ENCODE results near the gene LIPK. TPM values are rescaled to one million over a fixed set of nuclear protein-coding genes. Genes with fewer than 3 reads are reported as not detected.
A peak's percentile ranks its signal among the peaks of the same experiment; 100 is the strongest.
"Not testable (repeated sequence)": the region's sequence is repeated elsewhere in the genome, so short reads cannot be mapped to it uniquely, and the experiment has no call there.

Gene LIPK
- total RNA-seq, 1 donor from 2014 or later, result not detected

DNA sequence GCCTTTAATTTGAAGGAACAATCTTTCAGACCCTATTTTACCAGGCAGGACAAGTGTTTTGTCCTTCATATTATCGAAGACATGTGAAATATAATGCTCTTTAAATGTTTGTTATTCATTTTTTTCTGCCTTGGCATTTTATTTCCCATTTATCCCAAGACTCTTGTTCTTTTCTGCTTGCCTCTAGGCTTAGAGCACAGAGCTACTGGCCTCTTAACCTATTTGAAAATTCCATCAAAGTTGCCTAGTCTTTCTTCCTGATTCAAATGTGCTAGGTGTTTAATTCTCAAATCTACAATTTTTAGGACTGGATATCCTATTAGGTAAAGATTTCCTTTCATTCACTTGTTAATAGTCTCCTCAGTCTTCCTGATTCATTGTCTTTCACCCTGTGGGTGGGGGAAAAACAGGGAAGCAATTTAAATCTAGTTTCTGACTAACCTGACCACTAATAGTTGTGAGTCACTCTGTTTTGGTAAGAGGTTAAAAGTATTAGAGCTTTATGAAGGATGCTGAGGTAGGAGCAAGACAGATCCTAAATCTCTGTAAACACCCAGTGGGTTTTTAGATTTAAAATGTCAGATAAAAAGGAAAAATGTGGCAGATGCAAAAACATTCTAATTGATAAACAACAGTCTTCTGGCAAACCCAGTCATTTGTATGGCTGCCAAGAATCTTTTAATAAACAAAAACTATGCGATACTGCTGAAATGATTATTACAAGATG, 1.5 kb downstream of the LIPK start:
- Histone ChIP-seq H3K36me3 (ENCODE audit: control insufficient read depth, insufficient read depth, low read length) (no peaks in the 10 kb centered on the region), H3K4me3 (ENCODE audit: low read depth, low read length) (no peak overlapping the region), H3K27me3 (ENCODE audit: control insufficient read depth, insufficient read depth, low read length) (no peaks in the 10 kb centered on the region)
- DNase-seq (ENCODE audit: low read depth), result peak; percentile 87
- TF ChIP-seq, protein P1, sequence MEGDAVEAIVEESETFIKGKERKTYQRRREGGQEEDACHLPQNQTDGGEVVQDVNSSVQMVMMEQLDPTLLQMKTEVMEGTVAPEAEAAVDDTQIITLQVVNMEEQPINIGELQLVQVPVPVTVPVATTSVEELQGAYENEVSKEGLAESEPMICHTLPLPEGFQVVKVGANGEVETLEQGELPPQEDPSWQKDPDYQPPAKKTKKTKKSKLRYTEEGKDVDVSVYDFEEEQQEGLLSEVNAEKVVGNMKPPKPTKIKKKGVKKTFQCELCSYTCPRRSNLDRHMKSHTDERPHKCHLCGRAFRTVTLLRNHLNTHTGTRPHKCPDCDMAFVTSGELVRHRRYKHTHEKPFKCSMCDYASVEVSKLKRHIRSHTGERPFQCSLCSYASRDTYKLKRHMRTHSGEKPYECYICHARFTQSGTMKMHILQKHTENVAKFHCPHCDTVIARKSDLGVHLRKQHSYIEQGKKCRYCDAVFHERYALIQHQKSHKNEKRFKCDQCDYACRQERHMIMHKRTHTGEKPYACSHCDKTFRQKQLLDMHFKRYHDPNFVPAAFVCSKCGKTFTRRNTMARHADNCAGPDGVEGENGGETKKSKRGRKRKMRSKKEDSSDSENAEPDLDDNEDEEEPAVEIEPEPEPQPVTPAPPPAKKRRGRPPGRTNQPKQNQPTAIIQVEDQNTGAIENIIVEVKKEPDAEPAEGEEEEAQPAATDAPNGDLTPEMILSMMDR (IDR thresholded peaks at IDR 0.05; ENCODE audit: insufficient read depth, low read length, poor library complexity, severe bottlenecking), result no peak

DNA sequence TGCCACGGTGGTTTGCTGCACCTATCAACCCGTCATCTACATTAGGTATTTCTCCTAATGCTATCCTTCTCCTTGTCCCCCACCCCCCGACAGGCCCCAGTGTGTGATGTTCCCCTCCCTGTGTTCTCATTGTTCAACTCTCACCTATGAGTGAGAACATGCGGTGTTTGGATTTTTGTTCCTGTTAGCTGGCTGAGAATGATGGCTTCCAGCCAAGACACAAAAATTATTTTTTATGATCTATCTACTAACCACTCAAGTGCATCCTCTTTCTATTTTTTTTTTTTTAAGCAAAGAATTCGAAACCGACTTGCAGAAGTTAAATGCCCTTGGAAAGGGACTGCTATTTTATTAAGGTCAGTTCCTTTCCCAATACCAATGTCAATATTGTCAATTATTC, 3.3 kb downstream of the LIPK start:
- H3K27me3 ChIP-seq (ENCODE audit: control insufficient read depth, insufficient read depth, low read length); H3K36me3 ChIP-seq (ENCODE audit: control insufficient read depth, insufficient read depth, low read length); H3K4me3 ChIP-seq (ENCODE audit: low read depth, low read length); DNase-seq (ENCODE audit: low read depth): not testable (repeated sequence)

DNA sequence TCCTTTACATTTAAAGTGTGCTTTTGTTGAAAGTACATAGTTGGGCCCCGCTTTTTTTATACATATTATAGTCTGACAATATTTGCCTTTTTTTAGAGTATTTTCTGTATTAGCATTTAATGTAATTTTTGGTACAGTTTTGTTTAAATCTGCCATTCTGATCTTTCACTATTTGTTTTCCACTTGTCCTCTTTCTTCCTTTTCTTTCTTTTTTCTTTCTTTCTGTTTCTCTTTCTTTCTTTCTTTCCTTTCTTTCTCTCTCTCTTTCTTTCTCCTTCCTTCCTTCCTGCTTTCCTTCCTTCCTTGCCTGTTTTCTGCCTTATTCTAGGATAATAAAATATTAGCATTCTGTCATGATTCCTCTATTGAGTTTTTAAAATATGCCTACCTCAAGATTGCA, 9.5 kb downstream of the LIPK start:
- TF ChIP-seq, protein P1 (IDR thresholded peaks at IDR 0.05; ENCODE audit: insufficient read depth, low read length, poor library complexity, severe bottlenecking), result no peak
- no peaks in the 10 kb centered on the region for H3K36me3 ChIP-seq (ENCODE audit: control insufficient read depth, insufficient read depth, low read length)
- DNase-seq (ENCODE audit: low read depth), result no peak
- no peak overlapping the region for H3K4me3 ChIP-seq (ENCODE audit: low read depth, low read length)
- H3K27me3 ChIP-seq (ENCODE audit: control insufficient read depth, insufficient read depth, low read length), result no peaks in the 10 kb centered on the region

DNA sequence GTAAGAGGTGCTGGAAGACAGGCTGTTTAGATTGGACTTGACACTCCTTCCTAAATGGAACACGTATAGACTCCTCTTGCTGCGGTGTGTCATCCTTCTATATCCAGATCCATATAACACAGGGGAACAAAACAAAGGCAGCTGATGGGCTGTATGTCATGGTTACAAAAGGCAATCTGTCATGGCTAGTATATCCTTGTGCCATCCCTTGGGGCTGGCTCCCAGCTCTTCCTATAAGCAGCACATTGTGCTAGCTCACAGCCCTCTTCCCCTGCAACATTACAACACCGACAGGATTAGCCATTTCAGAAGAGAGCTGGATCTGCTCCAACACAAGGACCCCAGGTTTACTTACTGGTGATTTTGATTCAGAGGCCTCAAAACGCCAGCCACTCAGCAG, 15.3 kb downstream of the LIPK start:
- H3K36me3 ChIP-seq (ENCODE audit: control insufficient read depth, insufficient read depth, low read length), result no peaks in the 10 kb centered on the region
- no peaks in the 10 kb centered on the region for H3K27me3 ChIP-seq (ENCODE audit: control insufficient read depth, insufficient read depth, low read length)
- TF ChIP-seq, protein P1 (IDR thresholded peaks at IDR 0.05; ENCODE audit: insufficient read depth, low read length, poor library complexity, severe bottlenecking), result no peak
- H3K4me3 ChIP-seq (ENCODE audit: low read depth, low read length), result no peak overlapping the region
- DNase-seq (ENCODE audit: low read depth), result no peak

DNA sequence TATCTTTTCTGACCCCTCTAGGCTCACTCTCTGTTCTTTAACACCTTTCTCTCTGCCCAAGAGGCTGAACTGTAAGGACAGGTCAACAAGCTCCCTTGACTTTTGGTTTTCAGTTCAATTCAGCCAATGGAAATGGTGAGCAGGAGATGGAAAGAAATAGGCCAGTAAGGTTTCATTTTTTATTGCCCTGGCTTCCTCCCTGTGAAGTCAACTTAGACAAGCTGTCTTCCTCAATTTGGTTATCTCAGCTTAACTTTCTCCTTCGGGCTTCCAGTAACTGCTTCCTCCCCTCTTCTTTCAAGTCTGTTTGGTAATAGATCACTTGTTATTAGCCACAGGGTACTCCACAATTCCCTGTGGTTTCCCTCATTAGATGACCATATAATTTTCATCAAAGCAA, 19.7 kb downstream of the LIPK start:
- no peak for DNase-seq (ENCODE audit: low read depth)
- TF ChIP-seq, protein P1 (IDR thresholded peaks at IDR 0.05; ENCODE audit: insufficient read depth, low read length, poor library complexity, severe bottlenecking), result no peak
- no peak overlapping the region for H3K4me3 ChIP-seq (ENCODE audit: low read depth, low read length)

DNA sequence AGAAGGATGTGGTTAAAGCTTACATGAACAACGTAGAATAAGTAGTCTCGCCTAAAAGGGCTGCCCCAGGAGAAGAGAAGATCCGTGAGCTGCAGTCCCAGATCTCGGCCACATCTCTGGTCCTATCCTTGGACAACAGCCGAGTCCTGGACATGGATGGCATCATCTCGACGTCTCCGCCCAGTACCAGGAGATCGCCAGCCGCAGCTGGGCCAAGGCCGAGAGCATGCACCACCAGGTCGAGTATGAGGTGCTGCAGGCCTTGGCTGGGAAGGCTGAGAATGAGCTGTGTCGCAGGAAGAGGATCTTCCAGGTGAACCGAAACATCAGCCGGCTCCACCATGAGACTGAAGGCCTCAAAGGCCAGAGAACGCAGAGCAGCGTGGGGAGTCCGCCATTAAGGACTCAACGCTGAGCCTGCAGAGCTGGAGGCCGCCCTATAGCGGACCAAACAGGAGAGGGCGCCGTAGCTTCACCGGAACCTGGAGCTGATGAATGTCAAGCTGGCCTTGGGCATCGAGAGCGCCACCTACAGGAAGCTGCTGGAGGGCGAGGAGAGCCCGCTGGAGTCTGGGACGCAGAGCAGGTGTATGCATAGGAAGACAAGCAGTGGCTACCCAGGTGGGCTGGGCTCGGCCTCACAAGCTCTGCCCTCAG, 22.2 kb downstream of the LIPK start:
- H3K36me3 ChIP-seq (ENCODE audit: control insufficient read depth, insufficient read depth, low read length), result no peaks in the 10 kb centered on the region
- TF ChIP-seq, protein P1 (IDR thresholded peaks at IDR 0.05; ENCODE audit: insufficient read depth, low read length, poor library complexity, severe bottlenecking), result peak; percentile 14
- H3K4me3 ChIP-seq (ENCODE audit: low read depth, low read length), result no peak overlapping the region
- DNase-seq (ENCODE audit: low read depth), result no peak
- H3K27me3 ChIP-seq (ENCODE audit: control insufficient read depth, insufficient read depth, low read length), result no peaks in the 10 kb centered on the region

More for the DNA sequence above, 19.7 kb downstream of the LIPK start:
- Histone ChIP-seq H3K36me3 (ENCODE audit: control insufficient read depth, insufficient read depth, low read length) (no peaks in the 10 kb centered on the region), H3K27me3 (ENCODE audit: control insufficient read depth, insufficient read depth, low read length) (no peaks in the 10 kb centered on the region)
